Measurements from ENCODE around the gene SH2B3. TPM values are rescaled to one million over a fixed set of nuclear protein-coding genes. Genes with fewer than 3 reads are reported as not detected.

SH2B3 gene
- total and polyA plus RNA-seq, 10 donors: 11.5 to 105 (median 81.9) TPM

DNA sequence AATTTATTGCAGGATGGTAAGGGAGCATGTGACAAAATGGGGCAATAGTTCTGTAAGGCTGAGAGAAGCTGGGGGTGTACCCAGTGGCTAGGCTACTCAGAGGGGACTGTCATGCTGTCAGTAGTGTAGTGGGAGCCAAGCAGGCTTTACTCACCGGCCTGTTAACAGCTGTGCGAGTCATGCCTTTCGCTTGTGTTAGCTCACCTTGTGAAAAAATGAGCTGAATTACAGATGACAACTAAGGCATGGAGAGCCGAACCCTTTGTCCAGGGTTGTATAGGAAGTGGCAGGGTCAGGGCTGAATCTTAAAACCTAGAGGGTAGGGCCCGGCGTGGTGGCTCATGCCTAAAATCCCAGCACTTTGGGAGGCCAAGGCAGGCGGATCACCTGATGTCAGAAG, 37.9 kb downstream of the SH2B3 start:
- TF ChIP-seq, protein P1, sequence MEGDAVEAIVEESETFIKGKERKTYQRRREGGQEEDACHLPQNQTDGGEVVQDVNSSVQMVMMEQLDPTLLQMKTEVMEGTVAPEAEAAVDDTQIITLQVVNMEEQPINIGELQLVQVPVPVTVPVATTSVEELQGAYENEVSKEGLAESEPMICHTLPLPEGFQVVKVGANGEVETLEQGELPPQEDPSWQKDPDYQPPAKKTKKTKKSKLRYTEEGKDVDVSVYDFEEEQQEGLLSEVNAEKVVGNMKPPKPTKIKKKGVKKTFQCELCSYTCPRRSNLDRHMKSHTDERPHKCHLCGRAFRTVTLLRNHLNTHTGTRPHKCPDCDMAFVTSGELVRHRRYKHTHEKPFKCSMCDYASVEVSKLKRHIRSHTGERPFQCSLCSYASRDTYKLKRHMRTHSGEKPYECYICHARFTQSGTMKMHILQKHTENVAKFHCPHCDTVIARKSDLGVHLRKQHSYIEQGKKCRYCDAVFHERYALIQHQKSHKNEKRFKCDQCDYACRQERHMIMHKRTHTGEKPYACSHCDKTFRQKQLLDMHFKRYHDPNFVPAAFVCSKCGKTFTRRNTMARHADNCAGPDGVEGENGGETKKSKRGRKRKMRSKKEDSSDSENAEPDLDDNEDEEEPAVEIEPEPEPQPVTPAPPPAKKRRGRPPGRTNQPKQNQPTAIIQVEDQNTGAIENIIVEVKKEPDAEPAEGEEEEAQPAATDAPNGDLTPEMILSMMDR (IDR thresholded peaks at IDR 0.05 in 8 of 11, conservative IDR thresholded peaks at IDR 0.05 in 3 of 11): no peak
- peak in 1 of 3 donors; percentile 3 for TF ChIP-seq POLR2AphosphoS5 (IDR thresholded peaks at IDR 0.05)
- Histone ChIP-seq H3K27me3 (replicated peaks in 1 of 7) (no peaks in the 10 kb centered on the region), H3K36me3 (peaks cover under 1 to 73% (median 29%) of the 10 kb centered on the region in 6 donors), H3K4me3 (no peak overlapping the region), H3K27ac (peak overlapping the region; percentile 69 to 95 (median 84)), H3K9me3 (no peaks in the 10 kb centered on the region), H3K4me1 (peaks cover 86 to 100% (median 100%) of the 10 kb centered on the region in 6 donors)
- 48 to 77% (median 68%) methylated on average over 7 of the region's 7 CpGs for WGBS, 5 donors
- intact Hi-C loops (cut with DNase I; ENCODE audit: low total_unique reads): no loop called here
- no peak for DNase-seq

DNA sequence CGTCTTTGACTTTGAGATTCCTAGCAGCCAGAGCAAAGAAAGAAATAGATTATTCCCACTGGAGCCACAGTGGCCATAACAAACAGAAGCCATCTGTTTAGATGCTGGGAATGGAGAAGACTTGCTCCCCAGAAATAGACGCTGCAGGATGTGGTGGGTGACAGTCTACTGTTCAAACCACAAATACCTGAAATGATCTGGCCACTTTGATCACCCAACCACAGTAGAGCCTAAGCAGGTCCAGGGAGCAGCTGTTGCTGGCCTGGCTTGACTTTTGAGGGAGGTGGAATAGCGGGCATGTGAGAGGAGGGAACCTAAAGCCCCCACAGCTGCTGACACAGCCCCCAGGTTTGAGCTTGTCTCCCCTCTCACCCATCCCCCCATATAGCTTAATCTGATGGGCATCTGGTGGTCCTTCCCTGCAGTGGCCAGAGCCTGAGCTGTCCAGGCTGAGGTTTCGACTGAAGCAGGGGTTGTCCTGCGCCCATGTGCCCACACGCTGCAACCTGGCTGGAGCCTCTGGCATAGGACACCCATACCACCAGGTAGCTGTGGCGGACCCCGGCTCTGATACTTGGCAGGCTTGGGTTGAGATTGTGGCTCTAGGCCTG, 38.7 kb downstream of the SH2B3 start:
- no peaks in the 10 kb centered on the region for H3K27me3 ChIP-seq (replicated peaks in 1 of 7)
- H3K36me3 ChIP-seq: peaks cover 3 to 76% (median 36%) of the 10 kb centered on the region in 6 donors
- TF ChIP-seq, protein P1 (IDR thresholded peaks at IDR 0.05 in 8 of 11, conservative IDR thresholded peaks at IDR 0.05 in 3 of 11): no peak
- no peak for TF ChIP-seq POLR2AphosphoS5 (IDR thresholded peaks at IDR 0.05)
- TF ChIP-seq POLR2A (IDR thresholded peaks at IDR 0.05): no peak
- peaks cover 84 to 100% (median 100%) of the 10 kb centered on the region in 6 donors for H3K4me1 ChIP-seq
- no peak for DNase-seq
- H3K9me3 ChIP-seq: no peaks in the 10 kb centered on the region
- H3K27ac ChIP-seq: peak overlapping the region; percentile 74 to 95 (median 84)
- WGBS, 5 donors: 43 to 61% (median 58%) methylated on average over 4 to 8 of the region's 8 CpGs
- intact Hi-C loops (cut with DNase I; ENCODE audit: low total_unique reads): no loop called here
- H3K4me3 ChIP-seq: peak overlapping the region in 1 of 8 donors; percentile 39

DNA sequence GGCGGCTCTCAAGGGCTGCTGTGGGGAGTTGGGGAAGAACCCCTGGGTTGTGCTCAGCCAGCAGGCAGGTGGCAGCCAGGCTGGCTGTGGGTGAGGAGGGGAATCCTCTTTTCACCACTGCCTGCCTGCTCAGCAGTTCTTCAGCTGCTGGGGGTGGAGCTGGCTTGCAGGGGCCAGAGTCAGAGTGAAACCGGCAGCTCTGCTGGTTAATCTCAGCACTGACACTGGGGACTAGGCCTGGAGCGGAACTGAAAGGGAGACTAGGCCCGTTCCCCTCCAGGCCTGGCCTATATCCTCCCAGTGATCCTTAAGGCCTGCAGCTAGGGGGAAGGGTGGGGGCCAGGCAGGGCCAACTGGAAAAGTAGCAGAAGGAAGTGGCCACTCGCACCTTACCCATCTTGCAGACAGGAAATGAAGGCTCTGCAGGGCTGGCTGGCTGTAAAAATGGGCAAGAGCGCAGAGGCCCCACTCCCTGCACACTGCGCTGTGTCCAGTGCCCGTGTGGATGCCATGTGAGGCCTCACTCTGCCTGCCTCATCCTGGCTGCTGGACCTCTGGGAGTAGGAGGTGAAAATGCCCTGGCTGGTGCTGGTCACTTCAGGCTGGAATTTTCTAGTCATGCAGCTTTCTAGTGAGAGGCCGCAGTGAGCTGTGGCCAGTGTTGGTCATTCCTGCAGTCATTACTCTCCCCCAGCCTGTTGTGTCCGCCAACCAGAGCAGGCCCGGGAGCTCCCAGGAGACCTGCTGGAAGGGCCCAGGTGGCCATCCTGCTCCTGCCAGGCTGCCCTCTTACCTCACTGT, 39.4 kb downstream of the SH2B3 start:
- peak; percentile 95 for DNase-seq
- Histone ChIP-seq H3K4me3 (peak overlapping the region in 1 of 8 donors; percentile 39), H3K27ac (peak overlapping the region; percentile 74 to 95 (median 84)), H3K36me3 (peaks cover 3 to 76% (median 42%) of the 10 kb centered on the region in 6 donors), H3K4me1 (peaks cover 80 to 100% (median 100%) of the 10 kb centered on the region in 6 donors), H3K9me3 (no peaks in the 10 kb centered on the region), H3K27me3 (replicated peaks in 1 of 7) (no peaks in the 10 kb centered on the region)
- TF ChIP-seq POLR2A (IDR thresholded peaks at IDR 0.05) (no peak), POLR2AphosphoS5 (IDR thresholded peaks at IDR 0.05) (peak; percentile 83 to 87 (median 85))
- TF ChIP-seq, protein P1 (IDR thresholded peaks at IDR 0.05 in 8 of 11, conservative IDR thresholded peaks at IDR 0.05 in 3 of 11): peak in 8 of 11 experiments; percentile 21 to 59 (median 43)
- WGBS, 5 donors: 27 to 36% (median 27%) methylated on average over 6 to 11 of the region's 11 CpGs
- intact Hi-C loops (cut with DNase I; ENCODE audit: low total_unique reads): no loop called here
